Activated T-helper 2 cell treated with anti-CD3 and anti-CD28 coated beads, Interferon-gamma antibody, Interleukin-2, Interleukin-4, amounts not matched to agents 10 μg/mL and 5 μg/mL and 100 μg/mL, durations not matched to agents 14 hours and 24 hours and 36 hours (primary cell): ENCODE results near the gene CCZ1B. TPM values are rescaled to one million over a fixed set of nuclear protein-coding genes. Genes with fewer than 3 reads are reported as not detected.
"Not testable (repeated sequence)": the region's sequence is repeated elsewhere in the genome, so short reads cannot be mapped to it uniquely, and the experiment has no call there.

Experiments used
- DNase-seq: peaks from one replicate; pipeline ENCODE4 v3.0.0; 2021; ENCODE audit warnings: low spot score
- H3K27ac Mint-ChIP-seq: one replicate; pipeline ENCODE4 v1.8.0; 2021; ENCODE audit warnings: mixed read lengths
- H3K27me3 Mint-ChIP-seq: one replicate; pipeline ENCODE4 v1.8.0; 2021; ENCODE audit warnings: low read depth, mixed read lengths
- H3K36me3 Mint-ChIP-seq: one replicate; pipeline ENCODE4 v1.8.0; 2021; ENCODE audit warnings: low read depth, mixed read lengths
- H3K4me1 Mint-ChIP-seq: one replicate; pipeline ENCODE4 v1.8.0; 2021; ENCODE audit warnings: low read depth, mixed read lengths
- H3K4me3 Mint-ChIP-seq: one replicate; pipeline ENCODE4 v1.8.0; 2021; ENCODE audit warnings: low read depth, mild to moderate bottlenecking, moderate library complexity, mixed read lengths
- H3K9me3 Mint-ChIP-seq: one replicate; pipeline ENCODE4 v1.8.0; 2021; ENCODE audit warnings: mixed read lengths
- intact Hi-C: fragments of 100-400 bp; cut with micrococcal nuclease; formaldehyde crosslinking; loops from one replicate; pipeline ENCODE4 v1.15.1; 2023
- total RNA-seq: library from RNA; stranded (reverse); gene quantifications from 2 replicates; pipeline ENCODE4 v1.2.3, GENCODE V29; 2022

CCZ1B gene
- total RNA-seq, 1 donor from 2014 or later = 83.1 TPM

GRCh38 chr7:6847751-6848150 lies 21.7 kb upstream of the CCZ1B start:
- intact Hi-C loops, H3K27ac Mint-ChIP-seq, DNase-seq, H3K9me3 Mint-ChIP-seq, H3K27me3 Mint-ChIP-seq, H3K4me1 Mint-ChIP-seq, H3K4me3 Mint-ChIP-seq, H3K36me3 Mint-ChIP-seq: not testable (repeated sequence)

GRCh38 chr7:6845971-6846449 lies 19.9 kb upstream of the CCZ1B start:
- intact Hi-C loops, H3K9me3 Mint-ChIP-seq, H3K27ac Mint-ChIP-seq, H3K27me3 Mint-ChIP-seq, H3K36me3 Mint-ChIP-seq, H3K4me3 Mint-ChIP-seq, DNase-seq, H3K4me1 Mint-ChIP-seq: not testable (repeated sequence)

- intact Hi-C loops, H3K27ac Mint-ChIP-seq, H3K9me3 Mint-ChIP-seq, H3K4me3 Mint-ChIP-seq, H3K36me3 Mint-ChIP-seq, H3K27me3 Mint-ChIP-seq, DNase-seq, H3K4me1 Mint-ChIP-seq: not testable (repeated sequence)
Measured at GRCh38 chr7:6843654-6844053, 17.6 kb upstream of the CCZ1B start.

DNA sequence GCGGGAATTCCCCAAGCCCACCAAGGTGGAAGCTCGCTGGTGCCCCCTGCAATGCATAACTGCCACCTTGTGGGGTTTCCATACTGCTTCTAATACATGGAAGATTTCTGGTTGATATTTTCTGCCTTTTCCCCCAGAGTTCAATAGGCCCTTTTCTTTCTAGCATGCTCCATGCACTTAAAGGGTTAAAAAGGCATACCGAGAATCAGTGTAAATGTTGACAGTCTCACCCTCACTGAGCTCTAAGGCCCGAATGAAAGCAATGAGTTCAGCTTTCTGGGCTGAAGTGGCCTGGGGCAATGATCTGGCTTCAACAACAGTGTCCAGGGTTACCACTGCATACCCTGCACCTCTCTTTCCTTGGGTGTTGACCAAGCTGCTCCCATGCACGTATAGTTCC lies 17.0 kb upstream of the CCZ1B start:
- H3K36me3 Mint-ChIP-seq, H3K27ac Mint-ChIP-seq, H3K4me3 Mint-ChIP-seq, DNase-seq, H3K27me3 Mint-ChIP-seq, H3K9me3 Mint-ChIP-seq, H3K4me1 Mint-ChIP-seq, intact Hi-C loops: not testable (repeated sequence)

DNA sequence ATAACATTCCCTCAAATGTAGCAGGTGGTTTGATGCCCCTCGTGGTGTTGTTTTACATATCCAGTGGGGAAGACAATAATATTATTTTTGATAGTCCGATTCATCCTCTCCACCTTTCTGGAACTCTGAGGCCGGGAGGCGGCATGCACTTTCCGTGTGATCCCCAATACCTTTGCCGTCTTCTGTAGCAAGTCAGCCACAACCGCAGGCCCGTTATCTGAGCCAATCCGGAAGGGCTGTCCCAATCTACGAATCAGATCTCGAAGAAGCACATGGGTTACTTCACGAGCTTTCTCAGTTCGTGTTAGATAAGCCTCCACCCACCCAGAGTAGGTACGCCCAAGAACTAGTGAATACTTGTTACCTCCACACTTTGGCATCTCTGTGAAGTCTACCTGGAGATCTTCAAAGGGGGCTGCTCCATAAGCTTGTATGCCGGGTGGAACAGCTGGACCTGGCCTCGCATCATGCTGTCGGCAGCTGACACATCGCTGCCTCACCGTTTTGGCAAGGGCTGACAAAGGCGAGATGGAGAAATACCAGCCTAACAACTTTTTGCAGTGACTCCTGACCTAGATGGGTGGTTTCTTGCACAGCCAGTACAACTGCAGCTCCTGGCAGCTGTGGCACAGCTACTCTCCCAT lies 16.3 kb upstream of the CCZ1B start:
- DNase-seq, intact Hi-C loops, H3K9me3 Mint-ChIP-seq, H3K36me3 Mint-ChIP-seq, H3K4me3 Mint-ChIP-seq, H3K27ac Mint-ChIP-seq, H3K4me1 Mint-ChIP-seq, H3K27me3 Mint-ChIP-seq: not testable (repeated sequence)

- H3K4me1 Mint-ChIP-seq, H3K9me3 Mint-ChIP-seq, H3K4me3 Mint-ChIP-seq, DNase-seq, H3K27ac Mint-ChIP-seq, H3K36me3 Mint-ChIP-seq, H3K27me3 Mint-ChIP-seq, intact Hi-C loops: not testable (repeated sequence)
Measured at GRCh38 chr7:6837081-6837480, 11.0 kb upstream of the CCZ1B start.

GRCh38 chr7:6835521-6835920 lies 9.4 kb upstream of the CCZ1B start:
- H3K27ac Mint-ChIP-seq, H3K36me3 Mint-ChIP-seq, DNase-seq, H3K4me3 Mint-ChIP-seq, H3K9me3 Mint-ChIP-seq, intact Hi-C loops, H3K4me1 Mint-ChIP-seq: not testable (repeated sequence)
- H3K27me3 Mint-ChIP-seq = peaks cover 12% of the 10 kb centered on the region

DNA sequence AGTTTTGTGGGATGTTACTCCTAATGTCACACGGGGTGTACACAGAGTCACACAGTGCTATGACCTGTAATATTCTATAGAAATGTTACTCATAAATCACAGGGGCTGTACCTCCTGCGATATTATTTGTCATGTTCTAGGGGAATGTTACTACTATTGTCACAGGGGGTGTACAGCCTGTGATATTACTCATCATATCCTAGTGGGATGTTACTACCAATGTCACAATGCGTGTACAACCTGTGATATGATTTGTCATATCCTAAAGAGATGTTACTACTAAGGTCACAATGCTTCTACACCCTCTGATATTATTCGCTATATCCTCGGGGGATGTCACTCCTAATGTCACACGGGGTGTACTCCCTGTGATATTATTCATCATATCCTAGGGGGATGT lies 7.6 kb upstream of the CCZ1B start:
- H3K27me3 Mint-ChIP-seq = peaks cover 18% of the 10 kb centered on the region
- intact Hi-C loops = no loop called here
- no peak overlapping the region for H3K27ac Mint-ChIP-seq
- no peak overlapping the region for H3K4me3 Mint-ChIP-seq
- peaks cover 3% of the 10 kb centered on the region for H3K4me1 Mint-ChIP-seq
- H3K36me3 Mint-ChIP-seq = no peaks in the 10 kb centered on the region
- no peaks in the 10 kb centered on the region for H3K9me3 Mint-ChIP-seq
- DNase-seq = no peak

GRCh38 chr7:6831018-6831725 lies 5.1 kb upstream of the CCZ1B start:
- Mint-ChIP-seq H3K27me3 (peaks cover 18% of the 10 kb centered on the region), H3K27ac (no peak overlapping the region), H3K4me3 (no peak overlapping the region), H3K36me3 (peaks cover 4% of the 10 kb centered on the region), H3K4me1 (peaks cover 3% of the 10 kb centered on the region), H3K9me3 (no peaks in the 10 kb centered on the region)
- DNase-seq = no peak
- intact Hi-C loops = no loop called here

- intact Hi-C loops, H3K36me3 Mint-ChIP-seq: not testable (repeated sequence)
Measured at GRCh38 chr7:6830026-6830425, 4.0 kb upstream of the CCZ1B start.

DNA sequence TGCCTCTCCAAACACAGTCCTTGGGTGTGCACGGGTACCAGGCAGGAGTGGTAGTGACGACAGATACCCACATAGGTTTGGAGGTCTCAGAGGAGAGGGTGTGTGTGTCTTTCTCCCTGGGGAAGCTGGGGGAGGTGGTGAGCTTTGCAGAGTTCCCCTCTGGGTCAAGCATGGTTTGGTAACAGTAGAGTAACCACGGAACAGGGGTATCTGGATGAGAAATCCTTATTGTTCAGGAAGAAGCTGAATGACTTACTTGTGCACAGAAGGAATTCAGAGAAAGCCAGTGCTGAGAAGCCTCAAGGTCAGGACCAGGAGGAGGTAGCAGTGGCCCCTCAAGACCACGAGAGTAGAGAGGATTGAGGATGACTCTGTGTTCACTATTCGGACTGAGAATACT lies 3.5 kb upstream of the CCZ1B start:
- H3K4me3 Mint-ChIP-seq, intact Hi-C loops, H3K27ac Mint-ChIP-seq, H3K4me1 Mint-ChIP-seq, H3K9me3 Mint-ChIP-seq, H3K36me3 Mint-ChIP-seq, DNase-seq: not testable (repeated sequence)
- peaks cover 15% of the 10 kb centered on the region for H3K27me3 Mint-ChIP-seq

More at GRCh38 chr7:6830026-6830425, 4.0 kb upstream of the CCZ1B start:
- not testable (repeated sequence) for H3K9me3 Mint-ChIP-seq, DNase-seq, H3K4me3 Mint-ChIP-seq, H3K27ac Mint-ChIP-seq, H3K4me1 Mint-ChIP-seq
- H3K27me3 Mint-ChIP-seq = peaks cover 15% of the 10 kb centered on the region

- intact Hi-C loops, DNase-seq, H3K9me3 Mint-ChIP-seq, H3K27ac Mint-ChIP-seq, H3K4me1 Mint-ChIP-seq: not testable (repeated sequence)
- Mint-ChIP-seq H3K36me3 (peaks cover 12% of the 10 kb centered on the region), H3K4me3 (peak overlapping the region; percentile 58), H3K27me3 (peaks cover 15% of the 10 kb centered on the region)
Measured at GRCh38 chr7:6827180-6827579, 1.1 kb upstream of the CCZ1B start.

GRCh38 chr7:6825236-6826125 lies 594 bp downstream of the CCZ1B start:
- DNase-seq, H3K9me3 Mint-ChIP-seq, H3K27me3 Mint-ChIP-seq, H3K4me1 Mint-ChIP-seq, intact Hi-C loops: not testable (repeated sequence)
- peaks cover 24% of the 10 kb centered on the region for H3K36me3 Mint-ChIP-seq
- peak overlapping the region; percentile 87 for H3K4me3 Mint-ChIP-seq
- peak overlapping the region; percentile 65 for H3K27ac Mint-ChIP-seq
